ENCODE data around the gene SUCLG1.

The SUCLG1 gene

DNA sequence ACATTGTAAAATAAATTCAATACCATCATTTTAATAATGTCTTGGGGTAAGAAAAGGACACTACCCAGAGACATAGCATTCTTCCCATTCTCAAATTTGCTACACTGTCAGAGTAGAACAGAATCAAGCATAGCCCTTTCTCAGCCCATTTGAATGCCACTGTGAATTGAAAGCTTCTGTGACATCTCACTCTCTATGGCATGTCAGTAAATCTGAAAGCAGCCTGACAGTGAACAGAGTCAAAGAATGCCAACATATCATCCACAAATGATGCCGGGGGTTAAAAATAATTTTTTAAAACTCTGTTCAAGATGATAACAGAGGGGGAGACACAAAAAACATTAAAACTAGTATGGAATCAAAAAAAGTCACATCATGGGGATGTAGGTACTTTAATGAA is 17.6 kb downstream of the SUCLG1 start:
- no peak overlapping the region for H3K27ac Mint-ChIP-seq
- no peaks in the 10 kb centered on the region for H3K9me3 Mint-ChIP-seq
- TF ChIP-seq CTCF (IDR thresholded peaks at IDR 0.05) = no peak
- no peaks in the 10 kb centered on the region for H3K27me3 Mint-ChIP-seq (ENCODE audit: low read depth, poor library complexity)
- H3K4me3 Mint-ChIP-seq = no peak overlapping the region
- H3K36me3 Mint-ChIP-seq (ENCODE audit: low read depth) = peaks cover 81% of the 10 kb centered on the region
- DNase-seq = no peak
- H3K4me1 Mint-ChIP-seq = no peaks in the 10 kb centered on the region

GRCh38 chr2:84441036-84441435 is 18.0 kb downstream of the SUCLG1 start:
- no peak for TF ChIP-seq CTCF (IDR thresholded peaks at IDR 0.05)
- no peak for DNase-seq
- peaks cover 77% of the 10 kb centered on the region for H3K36me3 Mint-ChIP-seq (ENCODE audit: low read depth)
- peaks cover under 1% of the 10 kb centered on the region for H3K4me1 Mint-ChIP-seq
- no peak overlapping the region for H3K27ac Mint-ChIP-seq
- no peaks in the 10 kb centered on the region for H3K9me3 Mint-ChIP-seq
- H3K27me3 Mint-ChIP-seq (ENCODE audit: low read depth, poor library complexity) = no peaks in the 10 kb centered on the region
- H3K4me3 Mint-ChIP-seq = no peak overlapping the region

- Mint-ChIP-seq H3K27ac (peak overlapping the region; percentile 89), H3K36me3 (ENCODE audit: low read depth) (peaks cover 73% of the 10 kb centered on the region), H3K4me3 (no peak overlapping the region), H3K4me1 (peaks cover 5% of the 10 kb centered on the region), H3K27me3 (ENCODE audit: low read depth, poor library complexity) (peaks cover 3% of the 10 kb centered on the region), H3K9me3 (no peaks in the 10 kb centered on the region)
- DNase-seq = no peak
- no peak for TF ChIP-seq CTCF (IDR thresholded peaks at IDR 0.05)
Measured at GRCh38 chr2:84435345-84436025, 23.6 kb downstream of the SUCLG1 start.

DNA sequence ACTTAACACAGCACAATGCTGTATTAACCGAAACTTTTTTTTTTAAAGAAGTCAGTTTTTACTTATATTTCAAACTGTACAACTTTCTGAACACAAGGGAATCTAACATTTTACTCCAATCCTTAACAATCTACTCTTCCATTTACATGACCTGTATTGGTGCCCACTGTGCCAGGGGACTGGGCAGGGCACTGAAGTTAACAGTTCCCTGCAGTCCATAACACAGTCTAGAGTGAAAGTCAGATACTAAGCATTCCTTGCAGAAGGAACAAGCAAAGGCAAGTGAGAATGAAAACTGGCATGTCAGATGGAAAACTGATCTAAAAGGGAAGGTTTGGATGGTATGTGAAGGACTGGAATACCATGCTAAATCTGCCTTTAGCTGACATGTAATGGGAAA is 29.8 kb downstream of the SUCLG1 start:
- H3K4me1 Mint-ChIP-seq = no peaks in the 10 kb centered on the region
- no peak overlapping the region for H3K27ac Mint-ChIP-seq
- no peak for DNase-seq
- H3K4me3 Mint-ChIP-seq = no peak overlapping the region
- no peaks in the 10 kb centered on the region for H3K27me3 Mint-ChIP-seq (ENCODE audit: low read depth, poor library complexity)
- no peaks in the 10 kb centered on the region for H3K9me3 Mint-ChIP-seq
- TF ChIP-seq CTCF (IDR thresholded peaks at IDR 0.05) = no peak
- peaks cover 44% of the 10 kb centered on the region for H3K36me3 Mint-ChIP-seq (ENCODE audit: low read depth)

DNA sequence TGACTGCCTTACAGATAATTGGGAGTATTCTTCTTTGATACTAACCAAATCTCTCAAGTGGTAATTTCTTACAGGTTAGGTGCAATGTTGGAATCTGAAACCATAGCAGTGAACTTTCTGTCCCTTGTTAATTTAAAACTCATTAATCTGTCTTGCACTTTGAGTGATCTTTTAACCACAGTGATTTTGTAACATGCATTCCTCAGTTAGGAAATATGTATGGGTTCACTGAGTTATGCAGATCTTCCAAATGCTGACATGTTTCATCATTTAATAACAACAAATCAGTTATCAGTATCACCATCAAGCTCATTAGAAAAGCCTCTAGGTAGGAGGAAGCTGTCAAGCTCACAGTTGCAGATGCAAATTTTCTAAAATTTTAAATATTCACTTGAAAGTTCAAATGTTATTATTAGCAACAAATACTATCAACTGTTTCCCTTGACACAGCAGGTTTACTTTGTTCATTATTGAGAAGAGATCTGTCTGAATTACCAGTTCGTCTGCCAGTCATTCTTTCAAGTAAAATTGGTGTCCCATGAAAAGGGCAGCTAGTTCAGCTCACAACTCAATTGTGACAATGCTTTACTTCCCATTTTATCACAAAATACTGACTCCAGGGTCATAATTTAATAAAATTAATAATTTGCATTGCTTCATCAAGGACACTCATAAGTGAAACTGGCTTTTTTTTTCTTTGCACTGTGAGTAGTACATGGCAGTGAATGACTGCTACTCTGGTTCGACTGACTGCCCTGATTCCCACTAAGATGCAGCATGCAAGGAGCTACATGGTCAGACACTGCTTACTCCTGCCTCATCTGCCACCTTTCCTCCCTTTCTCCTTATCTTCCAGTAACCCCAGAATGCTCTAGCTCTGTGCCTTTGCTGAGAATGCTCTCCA is 31.6 kb downstream of the SUCLG1 start:
- no peak overlapping the region for H3K4me3 Mint-ChIP-seq

More for the DNA sequence above, 31.6 kb downstream of the SUCLG1 start:
- no peaks in the 10 kb centered on the region for H3K4me1 Mint-ChIP-seq
- H3K9me3 Mint-ChIP-seq = no peaks in the 10 kb centered on the region
- TF ChIP-seq CTCF (IDR thresholded peaks at IDR 0.05) = no peak
- peak overlapping the region; percentile 65 for H3K27ac Mint-ChIP-seq
- no peak for DNase-seq
- H3K36me3 Mint-ChIP-seq (ENCODE audit: low read depth) = peaks cover 40% of the 10 kb centered on the region
- H3K27me3 Mint-ChIP-seq (ENCODE audit: low read depth, poor library complexity) = no peaks in the 10 kb centered on the region
